Hepatocyte (in vitro differentiated cells): ENCODE data around the gene HK3.

Experiments used
- CTCF ChIP-seq: fragments of 200-600 bp; sonication (generic); IDR thresholded peaks from 2 replicates; pipeline ENCODE4 v1.5.1; 2016; ENCODE audit warnings: antibody characterized with exemption, mild to moderate bottlenecking; ENCODE audit not compliant: poor library complexity
- EZH2 ChIP-seq: fragments of 200-600 bp; sonication (generic); IDR thresholded peaks from 2 replicates; pipeline ENCODE4 v1.6.1; 2016; ENCODE audit warnings: antibody characterized with exemption, mild to moderate bottlenecking, borderline replicate concordance

GRCh38 chr5:176854164-176854563 is 45.0 kb downstream of the HK3 start:
- TF ChIP-seq CTCF: no peak
- TF ChIP-seq EZH2: no peak
